SK-N-MC (cell line): ENCODE measurements around the gene PPRC1.

Experiments
- EZH2 ChIP-seq: fragments of 200-600 bp; sonication (generic); IDR thresholded peaks from one replicate; pipeline ENCODE4 v1.6.1; 2017; ENCODE audit warnings: antibody characterized with exemption
- FOXP2 ChIP-seq: optimal IDR thresholded peaks from 2 replicates; pipeline ENCODE3; 2011; ENCODE audit warnings: mild to moderate bottlenecking, moderate library complexity; ENCODE audit not compliant: insufficient read depth; ENCODE audit errors: extremely low read length, control extremely low read depth
- POLR2AphosphoS5 ChIP-seq: IDR thresholded peaks from 2 replicates; pipeline ENCODE4 v1.6.1; 2012; ENCODE audit warnings: mild to moderate bottlenecking, low read depth, low read length, borderline replicate concordance

GRCh38 chr10:102159051-102159597, 26.3 kb downstream of the PPRC1 start:
- TF ChIP-seq EZH2 (no peak), POLR2AphosphoS5 (no peak), FOXP2 (no peak)
